ENCODE results near the gene MACROD2.

GRCh38 chr20:14449323-14449722 is 454.0 kb downstream of the MACROD2 start:
- TF ChIP-seq CTCF (conservative IDR thresholded peaks at IDR 0.05; ENCODE audit: low read depth in 2 of 2) (no peak), NANOG (IDR thresholded peaks at IDR 0.05; ENCODE audit: borderline replicate concordance) (no peak), EZH2phosphoT487 (IDR thresholded peaks at IDR 0.05; ENCODE audit: unreplicated experiment) (no peak), POLR2AphosphoS5 (IDR thresholded peaks at IDR 0.05; ENCODE audit: low read depth) (no peak), EZH2 (IDR thresholded peaks at IDR 0.05; ENCODE audit: low read depth, unreplicated experiment) (no peak), JUNB (IDR thresholded peaks at IDR 0.05; ENCODE audit: unreplicated experiment) (no peak), CREB1 (CRISPR knock-in tag; IDR thresholded peaks at IDR 0.05; ENCODE audit: low read depth) (no peak), ZNF114 (CRISPR knock-in tag; IDR thresholded peaks at IDR 0.05) (no peak), ZNF462 (CRISPR knock-in tag; IDR thresholded peaks at IDR 0.05) (no peak)
- TF ChIP-seq, protein P1, sequence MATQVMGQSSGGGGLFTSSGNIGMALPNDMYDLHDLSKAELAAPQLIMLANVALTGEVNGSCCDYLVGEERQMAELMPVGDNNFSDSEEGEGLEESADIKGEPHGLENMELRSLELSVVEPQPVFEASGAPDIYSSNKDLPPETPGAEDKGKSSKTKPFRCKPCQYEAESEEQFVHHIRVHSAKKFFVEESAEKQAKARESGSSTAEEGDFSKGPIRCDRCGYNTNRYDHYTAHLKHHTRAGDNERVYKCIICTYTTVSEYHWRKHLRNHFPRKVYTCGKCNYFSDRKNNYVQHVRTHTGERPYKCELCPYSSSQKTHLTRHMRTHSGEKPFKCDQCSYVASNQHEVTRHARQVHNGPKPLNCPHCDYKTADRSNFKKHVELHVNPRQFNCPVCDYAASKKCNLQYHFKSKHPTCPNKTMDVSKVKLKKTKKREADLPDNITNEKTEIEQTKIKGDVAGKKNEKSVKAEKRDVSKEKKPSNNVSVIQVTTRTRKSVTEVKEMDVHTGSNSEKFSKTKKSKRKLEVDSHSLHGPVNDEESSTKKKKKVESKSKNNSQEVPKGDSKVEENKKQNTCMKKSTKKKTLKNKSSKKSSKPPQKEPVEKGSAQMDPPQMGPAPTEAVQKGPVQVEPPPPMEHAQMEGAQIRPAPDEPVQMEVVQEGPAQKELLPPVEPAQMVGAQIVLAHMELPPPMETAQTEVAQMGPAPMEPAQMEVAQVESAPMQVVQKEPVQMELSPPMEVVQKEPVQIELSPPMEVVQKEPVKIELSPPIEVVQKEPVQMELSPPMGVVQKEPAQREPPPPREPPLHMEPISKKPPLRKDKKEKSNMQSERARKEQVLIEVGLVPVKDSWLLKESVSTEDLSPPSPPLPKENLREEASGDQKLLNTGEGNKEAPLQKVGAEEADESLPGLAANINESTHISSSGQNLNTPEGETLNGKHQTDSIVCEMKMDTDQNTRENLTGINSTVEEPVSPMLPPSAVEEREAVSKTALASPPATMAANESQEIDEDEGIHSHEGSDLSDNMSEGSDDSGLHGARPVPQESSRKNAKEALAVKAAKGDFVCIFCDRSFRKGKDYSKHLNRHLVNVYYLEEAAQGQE (IDR thresholded peaks at IDR 0.05; ENCODE audit: unreplicated experiment), result no peak

All from GM23338 (cell line).